Measurements from ENCODE around the gene EEIG2. TPM values are rescaled to one million over a fixed set of nuclear protein-coding genes. Genes with fewer than 3 reads are reported as not detected.

EEIG2 gene
- total and polyA plus RNA-seq, 9 of the 15 experiments (the other 6 are each of a cell fraction or from before 2014, with no cell fraction given) = 6.1 to 26.9 (median 15.2) TPM

GRCh38 chr1:108585313-108585712, 25.4 kb downstream of the EEIG2 start (continued):
- TF ChIP-seq, protein P1, sequence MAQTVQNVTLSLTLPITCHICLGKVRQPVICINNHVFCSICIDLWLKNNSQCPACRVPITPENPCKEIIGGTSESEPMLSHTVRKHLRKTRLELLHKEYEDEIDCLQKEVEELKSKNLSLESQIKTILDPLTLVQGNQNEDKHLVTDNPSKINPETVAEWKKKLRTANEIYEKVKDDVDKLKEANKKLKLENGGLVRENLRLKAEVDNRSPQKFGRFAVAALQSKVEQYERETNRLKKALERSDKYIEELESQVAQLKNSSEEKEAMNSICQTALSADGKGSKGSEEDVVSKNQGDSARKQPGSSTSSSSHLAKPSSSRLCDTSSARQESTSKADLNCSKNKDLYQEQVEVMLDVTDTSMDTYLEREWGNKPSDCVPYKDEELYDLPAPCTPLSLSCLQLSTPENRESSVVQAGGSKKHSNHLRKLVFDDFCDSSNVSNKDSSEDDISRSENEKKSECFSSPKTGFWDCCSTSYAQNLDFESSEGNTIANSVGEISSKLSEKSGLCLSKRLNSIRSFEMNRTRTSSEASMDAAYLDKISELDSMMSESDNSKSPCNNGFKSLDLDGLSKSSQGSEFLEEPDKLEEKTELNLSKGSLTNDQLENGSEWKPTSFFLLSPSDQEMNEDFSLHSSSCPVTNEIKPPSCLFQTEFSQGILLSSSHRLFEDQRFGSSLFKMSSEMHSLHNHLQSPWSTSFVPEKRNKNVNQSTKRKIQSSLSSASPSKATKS (CRISPR knock-in tag; IDR thresholded peaks at IDR 0.05) = no peak
- no peak for TF ChIP-seq PRPF4 (IDR thresholded peaks at IDR 0.05; ENCODE audit: insufficient read depth, low read depth, low read length, poor library complexity, severe bottlenecking)

DNA sequence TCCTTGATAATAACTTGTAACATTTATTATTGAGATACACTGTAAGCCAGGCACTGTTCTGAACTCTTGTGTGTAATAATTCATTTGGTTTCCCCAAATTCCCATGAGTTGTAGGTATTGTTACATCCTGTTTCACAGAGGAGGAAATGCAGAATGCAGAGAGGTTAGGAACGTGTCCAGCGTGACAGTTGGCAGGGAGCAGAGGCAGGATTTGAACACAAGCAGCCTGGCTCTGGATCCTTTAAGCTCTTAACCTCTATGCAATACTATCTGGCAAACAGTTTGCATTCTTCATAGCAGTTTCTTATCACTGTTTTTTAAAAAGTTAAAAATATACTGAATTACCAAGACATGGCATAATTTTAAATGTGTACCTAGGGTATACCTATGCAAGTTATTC, 30.5 kb downstream of the EEIG2 start:
- H3K4me3 ChIP-seq = no peak overlapping the region
- intact Hi-C loops (cut with micrococcal nuclease) (no loop called here), in situ Hi-C loops (cut with MboI) (no loop called here)
- ATAC-seq = no peak
- peaks cover 0 to under 1% of the 10 kb centered on the region in 2 experiments; a peak in 2 of 5 replicates for H3K4me1 ChIP-seq (replicated peaks in 1 of 2; ENCODE audit: control insufficient read depth in 2 of 2, insufficient read depth in 2 of 2, low read length in 2 of 2)
- DNase-seq (ENCODE audit: extremely low read depth in 1 of 4, low spot score in 3 of 4) = no peak
- H3K27me3 ChIP-seq (ENCODE audit: control insufficient read depth in 2 of 2, insufficient read depth in 2 of 2, low read length in 2 of 2) = no peaks in the 10 kb centered on the region
- 82% methylated on average over 2 of the region's 2 CpGs for WGBS (ENCODE audit: insufficient coverage, low coverage, missing lambda C conversion rate)
- H3K9me1 ChIP-seq (ENCODE audit: control insufficient read depth, insufficient read depth, low read length) = no peaks in the 10 kb centered on the region
- no peak overlapping the region for H3K4me2 ChIP-seq (ENCODE audit: insufficient read depth, low read length)
- ChIA-PET CTCF (ENCODE audit: low intra/inter-chr PET ratio) (no interaction called here), POLR2A (no interaction called here)
- H4K20me1 ChIP-seq (replicated peaks; ENCODE audit: control insufficient read depth, insufficient read depth, low read length) = no peaks in the 10 kb centered on the region
- peaks cover 27% of the 10 kb centered on the region for H3K79me2 ChIP-seq (ENCODE audit: control insufficient read depth, insufficient read depth, low read length)
- H3K36me3 ChIP-seq (ENCODE audit: control insufficient read depth, insufficient read depth, low read length) = no peaks in the 10 kb centered on the region
- no TSS peak for BruUV-seq (replicated peaks)
- H3K9me3 ChIP-seq (replicated peaks; ENCODE audit: control insufficient read depth, insufficient read depth, low read depth, low read length) = no peaks in the 10 kb centered on the region
- no peak for FAIRE-seq
- no peak overlapping the region for H3K27ac ChIP-seq (ENCODE audit: extremely low read depth, low read depth, low read length)
- H2AFZ ChIP-seq (ENCODE audit: low read depth, low read length) = no peak overlapping the region
- H3K9ac ChIP-seq (ENCODE audit: insufficient read depth in 1 of 2, low read depth in 2 of 2, low read length in 2 of 2) = no peak overlapping the region
- TF ChIP-seq PHTF2 (CRISPR knock-in tag; IDR thresholded peaks at IDR 0.05) = no peak
- no peak for TF ChIP-seq TCF15 (CRISPR knock-in tag; IDR thresholded peaks at IDR 0.05)
- TF ChIP-seq, protein P2, sequence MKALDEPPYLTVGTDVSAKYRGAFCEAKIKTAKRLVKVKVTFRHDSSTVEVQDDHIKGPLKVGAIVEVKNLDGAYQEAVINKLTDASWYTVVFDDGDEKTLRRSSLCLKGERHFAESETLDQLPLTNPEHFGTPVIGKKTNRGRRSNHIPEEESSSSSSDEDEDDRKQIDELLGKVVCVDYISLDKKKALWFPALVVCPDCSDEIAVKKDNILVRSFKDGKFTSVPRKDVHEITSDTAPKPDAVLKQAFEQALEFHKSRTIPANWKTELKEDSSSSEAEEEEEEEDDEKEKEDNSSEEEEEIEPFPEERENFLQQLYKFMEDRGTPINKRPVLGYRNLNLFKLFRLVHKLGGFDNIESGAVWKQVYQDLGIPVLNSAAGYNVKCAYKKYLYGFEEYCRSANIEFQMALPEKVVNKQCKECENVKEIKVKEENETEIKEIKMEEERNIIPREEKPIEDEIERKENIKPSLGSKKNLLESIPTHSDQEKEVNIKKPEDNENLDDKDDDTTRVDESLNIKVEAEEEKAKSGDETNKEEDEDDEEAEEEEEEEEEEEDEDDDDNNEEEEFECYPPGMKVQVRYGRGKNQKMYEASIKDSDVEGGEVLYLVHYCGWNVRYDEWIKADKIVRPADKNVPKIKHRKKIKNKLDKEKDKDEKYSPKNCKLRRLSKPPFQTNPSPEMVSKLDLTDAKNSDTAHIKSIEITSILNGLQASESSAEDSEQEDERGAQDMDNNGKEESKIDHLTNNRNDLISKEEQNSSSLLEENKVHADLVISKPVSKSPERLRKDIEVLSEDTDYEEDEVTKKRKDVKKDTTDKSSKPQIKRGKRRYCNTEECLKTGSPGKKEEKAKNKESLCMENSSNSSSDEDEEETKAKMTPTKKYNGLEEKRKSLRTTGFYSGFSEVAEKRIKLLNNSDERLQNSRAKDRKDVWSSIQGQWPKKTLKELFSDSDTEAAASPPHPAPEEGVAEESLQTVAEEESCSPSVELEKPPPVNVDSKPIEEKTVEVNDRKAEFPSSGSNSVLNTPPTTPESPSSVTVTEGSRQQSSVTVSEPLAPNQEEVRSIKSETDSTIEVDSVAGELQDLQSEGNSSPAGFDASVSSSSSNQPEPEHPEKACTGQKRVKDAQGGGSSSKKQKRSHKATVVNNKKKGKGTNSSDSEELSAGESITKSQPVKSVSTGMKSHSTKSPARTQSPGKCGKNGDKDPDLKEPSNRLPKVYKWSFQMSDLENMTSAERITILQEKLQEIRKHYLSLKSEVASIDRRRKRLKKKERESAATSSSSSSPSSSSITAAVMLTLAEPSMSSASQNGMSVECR (CRISPR knock-in tag; IDR thresholded peaks at IDR 0.05) = no peak
- TF ChIP-seq FUS (optimal IDR thresholded peaks at IDR 0.05; ENCODE audit: low read depth, low read length) = no peak
- TF ChIP-seq ARID2 (IDR thresholded peaks at IDR 0.05) = no peak
- TF ChIP-seq, protein P3, sequence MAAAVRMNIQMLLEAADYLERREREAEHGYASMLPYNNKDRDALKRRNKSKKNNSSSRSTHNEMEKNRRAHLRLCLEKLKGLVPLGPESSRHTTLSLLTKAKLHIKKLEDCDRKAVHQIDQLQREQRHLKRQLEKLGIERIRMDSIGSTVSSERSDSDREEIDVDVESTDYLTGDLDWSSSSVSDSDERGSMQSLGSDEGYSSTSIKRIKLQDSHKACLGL (CRISPR knock-in tag; IDR thresholded peaks at IDR 0.05; ENCODE audit: borderline replicate concordance, poor library complexity, severe bottlenecking) = no peak
- TF ChIP-seq ZNF785 (CRISPR knock-in tag; IDR thresholded peaks at IDR 0.05) = no peak
- no peak for TF ChIP-seq DEAF1 (CRISPR knock-in tag; IDR thresholded peaks at IDR 0.05)
- no peak for TF ChIP-seq ZKSCAN1 (IDR thresholded peaks at IDR 0.05; ENCODE audit: low read depth, low read length)

All from K562 (cell line).